H1 (cell line): Measurements from ENCODE around the gene SHISA6. TPM values are rescaled to one million over a fixed set of nuclear protein-coding genes. Genes with fewer than 3 reads are reported as not detected.

Experiments
- CTCF ChIA-PET: fragments of 300-600 bp; sonication (Branson Sonifier 250); formaldehyde crosslinking; loops from one replicate; lab custom pipeline; 2021; ENCODE audit not compliant: partially characterized antibody; lab: Charles Lee
- POLR2A ChIA-PET: fragments of 300-600 bp; sonication (Branson Sonifier 250); formaldehyde crosslinking; loops from one replicate; lab custom pipeline; 2021; ENCODE audit warnings: inconsistent platforms; ENCODE audit not compliant: partially characterized antibody; lab: Charles Lee
- DNase-seq, 2 experiments: peaks; one replicate each; pipeline versions ENCODE4 v3.0.0 to v3.0.0-alpha.2; 2010 to 2022; ENCODE audit warnings: low spot score in 2 of 2, low read depth in 1 of 2, mixed read lengths in 1 of 2
- FAIRE-seq: peaks from 2 replicates; lab custom pipeline; 2011; peaks lifted over from hg19 to GRCh38; lab: Jason Lieb, UNC
- H2AFZ ChIP-seq: 2 replicates; pipeline ENCODE4 v1.8.1; 2012; ENCODE audit warnings: low read length, inconsistent platforms
- H2AK5ac ChIP-seq: 2 replicates; pipeline ENCODE4 v1.6.1; 2013; ENCODE audit warnings: low read depth, low read length
- H2BK120ac ChIP-seq: replicated peaks from 2 replicates; pipeline ENCODE3; 2013; ENCODE audit warnings: low read depth, low read length, inconsistent platforms
- H2BK12ac ChIP-seq: 2 replicates; pipeline ENCODE4 v1.6.1; 2013; ENCODE audit warnings: low read depth, low read length
- H2BK15ac ChIP-seq: 2 replicates; pipeline ENCODE4 v1.6.1; 2013; ENCODE audit warnings: low read length
- H2BK20ac ChIP-seq: 2 replicates; pipeline ENCODE4 v1.6.1; 2013; ENCODE audit warnings: low read length
- H2BK5ac ChIP-seq: 2 replicates; pipeline ENCODE4 v1.6.1; 2013; ENCODE audit warnings: low read depth, low read length
- H3K14ac ChIP-seq: 2 replicates; pipeline ENCODE4 v1.6.1; 2013; ENCODE audit warnings: inconsistent platforms; ENCODE audit not compliant: insufficient read length
- H3K18ac ChIP-seq: 2 replicates; pipeline ENCODE4 v1.6.1; 2013; ENCODE audit warnings: low read length; ENCODE audit errors: extremely low read depth
- H3K23ac ChIP-seq: 2 replicates; pipeline ENCODE4 v1.6.1; 2013; ENCODE audit warnings: inconsistent platforms; ENCODE audit not compliant: insufficient read length
- H3K23me2 ChIP-seq: 2 replicates; pipeline ENCODE4 v1.6.1; 2013; ENCODE audit warnings: low read depth, low read length
- H3K27ac ChIP-seq: 2 replicates; pipeline ENCODE4 v1.6.1; 2011; ENCODE audit warnings: low read depth, low read length, inconsistent platforms
- H3K27me3 ChIP-seq, 4 experiments: replicated peaks in 1 of 4; 1 replicate in 1 of 4; 2 replicates in 3 of 4; pipeline versions ENCODE4 v1.6.1 to v1.8.1; 2011 to 2013; ENCODE audit warnings: low read length in 3 of 4, mild to moderate bottlenecking in 3 of 4, inconsistent platforms in 2 of 4, mixed read lengths in 2 of 4, moderate library complexity in 1 of 4; ENCODE audit not compliant: control insufficient read depth in 3 of 4, insufficient read depth in 3 of 4; ENCODE audit errors: extremely low read depth in 1 of 4
- H3K36me3 ChIP-seq, 4 experiments: 2 replicates each; pipeline versions ENCODE4 v1.6.1 to v1.8.1; 2011 to 2013; ENCODE audit warnings: mild to moderate bottlenecking in 4 of 4, low read length in 3 of 4, moderate library complexity in 2 of 4, control low read depth in 1 of 4, inconsistent platforms in 1 of 4; ENCODE audit not compliant: insufficient read depth in 4 of 4, control insufficient read depth in 2 of 4
- H3K4ac ChIP-seq: replicated peaks from 2 replicates; pipeline ENCODE3; 2013; ENCODE audit warnings: low read length, low read depth, mixed read lengths, inconsistent platforms; ENCODE audit not compliant: insufficient read length
- H3K4me1 ChIP-seq, 4 experiments: replicated peaks in 1 of 4; 1 replicate in 1 of 4; 2 replicates in 3 of 4; pipeline versions ENCODE4 v1.6.1 to v1.8.1; 2011 to 2013; ENCODE audit warnings: low read length in 3 of 4, inconsistent platforms in 2 of 4, mixed read lengths in 1 of 4; ENCODE audit not compliant: insufficient read depth in 4 of 4, control insufficient read depth in 3 of 4
- H3K4me2 ChIP-seq, 2 experiments: 2 replicates each; pipeline versions ENCODE4 v1.6.1 to v1.8.1; 2011 to 2013; ENCODE audit warnings: low read depth in 2 of 2, low read length in 2 of 2, control low read depth in 1 of 2, inconsistent platforms in 1 of 2, mild to moderate bottlenecking in 1 of 2; ENCODE audit not compliant: insufficient read depth in 1 of 2
- H3K4me3 ChIP-seq, 4 experiments: fragments of 200-600, 300-600 bp in 1 of 4; sonication (generic), shearing (Covaris generic), sonication (Bioruptor Twin) in 1 of 4; 2 replicates each; pipeline versions ENCODE4 v1.5.1 to v1.8.1; 2011 to 2016; ENCODE audit warnings: low read length in 4 of 4, low read depth in 3 of 4, control low read depth in 2 of 4, inconsistent platforms in 2 of 4, mild to moderate bottlenecking in 2 of 4, mixed read lengths in 1 of 4, moderate library complexity in 1 of 4; ENCODE audit not compliant: insufficient read depth in 2 of 4; ENCODE audit errors: extremely low read depth in 1 of 4
- H3K56ac ChIP-seq: replicated peaks from 2 replicates; pipeline ENCODE3; 2013; ENCODE audit warnings: low read depth, mild to moderate bottlenecking, mixed read lengths, low read length, inconsistent platforms; ENCODE audit not compliant: insufficient read length
- H3K79me1 ChIP-seq: 2 replicates; pipeline ENCODE4 v1.6.1; 2013; ENCODE audit warnings: low read depth, low read length, control low read depth
- H3K79me2 ChIP-seq, 2 experiments: 2 replicates each; pipeline versions ENCODE4 v1.6.1 to v1.8.1; 2012 to 2013; ENCODE audit warnings: low read length in 2 of 2, mild to moderate bottlenecking in 2 of 2, inconsistent platforms in 1 of 2; ENCODE audit not compliant: insufficient read depth in 2 of 2, control insufficient read depth in 1 of 2
- H3K9ac ChIP-seq, 4 experiments: replicated peaks in 1 of 4; 1 replicate in 1 of 4; 2 replicates in 3 of 4; pipeline versions ENCODE4 v1.6.1 to v1.8.1; 2011 to 2013; ENCODE audit warnings: low read depth in 3 of 4, low read length in 3 of 4, control low read depth in 2 of 4, mild to moderate bottlenecking in 2 of 4, moderate library complexity in 2 of 4, inconsistent platforms in 1 of 4; ENCODE audit errors: extremely low read depth in 1 of 4
- H3K9me3 ChIP-seq, 2 experiments: 2 replicates each; pipeline versions ENCODE4 v1.6.1 to v1.8.1; 2012 to 2013; ENCODE audit warnings: mild to moderate bottlenecking in 2 of 2, moderate library complexity in 2 of 2, control low read depth in 1 of 2, inconsistent platforms in 1 of 2, low read depth in 1 of 2, low read length in 1 of 2, mixed read lengths in 1 of 2; ENCODE audit not compliant: insufficient read depth in 2 of 2
- H4K20me1 ChIP-seq, 2 experiments: replicated peaks in 1 of 2; 2 replicates each; pipeline versions ENCODE3 to v1.8.1; 2011 to 2013; ENCODE audit warnings: inconsistent platforms in 2 of 2, low read length in 2 of 2, mild to moderate bottlenecking in 1 of 2; ENCODE audit not compliant: insufficient read depth in 2 of 2, control insufficient read depth in 1 of 2
- H4K5ac ChIP-seq: 2 replicates; pipeline ENCODE4 v1.6.1; 2013; ENCODE audit warnings: low read length, low read depth, mixed read lengths, inconsistent platforms; ENCODE audit not compliant: insufficient read length
- H4K8ac ChIP-seq: 2 replicates; pipeline ENCODE4 v1.8.0; 2013; ENCODE audit warnings: mild to moderate bottlenecking, moderate library complexity, low read length, inconsistent platforms; ENCODE audit not compliant: insufficient read depth; ENCODE audit errors: extremely low read depth
- H4K91ac ChIP-seq: replicated peaks from 2 replicates; pipeline ENCODE3; 2013; ENCODE audit warnings: low read length, mixed read lengths, inconsistent platforms; ENCODE audit not compliant: insufficient read length
- WGBS, 2 experiments: shearing (Covaris generic) in 1 of 2; methylation state at CpG; one replicate each; pipeline versions ENCODE4 v1.1.6 to v1.1.7; 2013 to 2015; ENCODE audit warnings: low lambda C conversion rate in 2 of 2, mixed read lengths in 2 of 2, inconsistent platforms in 1 of 2, low coverage in 1 of 2, missing lambda C conversion rate in 1 of 2; ENCODE audit not compliant: insufficient replicate concordance in 2 of 2, insufficient coverage in 1 of 2, insufficient read length in 1 of 2; ENCODE audit errors: extremely low coverage in 1 of 2, missing lambda C conversion rate in 1 of 2; 5-methylcytosine and 5-hydroxymethylcytosine counted together
- polyA plus RNA-seq, 7 experiments: library from polyadenylated mRNA; depleted of rRNA in 3 of 7; stranded (reverse) in 5 of 7; unstranded in 2 of 7; fragments of >200 nt in 5 of 7; fragments of 200-250 nt in 2 of 7; gene quantifications; 1 replicate in 5 of 7; 2 replicates in 1 of 7; 4 replicates in 1 of 7; pipeline versions ENCODE4 v1.2.1 to v1.2.3, GENCODE V29; 2011 to 2013; ENCODE audit warnings: missing spikeins in 2 of 7, mixed read lengths in 2 of 7
- total RNA-seq: library from RNA; stranded (reverse); fragmentation: NEBNext Ultra II Directional; extraction: Animal tissue kit (Norgen Biotek cat#: 25700); gene quantifications from 2 replicates; pipeline ENCODE4 v1.2.1, GENCODE V29; 2021

Gene SHISA6
- total and polyA plus RNA-seq, 2 of the 8 experiments (the other 6 are each of a cell fraction or from before 2014, with no cell fraction given) = 2.9 to 4.8 TPM

GRCh38 chr17:11548398-11548797 lies 307.4 kb downstream of the SHISA6 start:
- Histone ChIP-seq H4K8ac (no peak overlapping the region), H2BK120ac (no peak overlapping the region), H3K9ac (no peak overlapping the region), H3K14ac (no peak overlapping the region), H3K23ac (no peak overlapping the region), H2BK20ac (no peak overlapping the region), H2BK5ac (no peak overlapping the region), H3K27me3 (no peaks in the 10 kb centered on the region), H3K79me2 (no peaks in the 10 kb centered on the region), H4K20me1 (no peaks in the 10 kb centered on the region), H3K4me3 (no peak overlapping the region), H3K79me1 (no peaks in the 10 kb centered on the region), H3K36me3 (no peaks in the 10 kb centered on the region), H4K91ac (no peak overlapping the region), H3K23me2 (no peaks in the 10 kb centered on the region; the same call in 1 of the 2 replicates), H3K18ac (no peak overlapping the region), H3K9me3 (no peaks in the 10 kb centered on the region), H4K5ac (no peak overlapping the region), H3K56ac (no peak overlapping the region), H2AFZ (no peak overlapping the region), H2AK5ac (no peak overlapping the region), H3K4ac (no peak overlapping the region), H3K4me1 (no peaks in the 10 kb centered on the region), H2BK12ac (no peak overlapping the region), H2BK15ac (no peak overlapping the region), H3K27ac (no peak overlapping the region), H3K4me2 (no peak overlapping the region)
- FAIRE-seq (no peak), DNase-seq (no peak)
- CTCF ChIA-PET = interaction anchor here (1.0 kb wide), 1 partner anchor 12 kb away, joined by 3 read pairs; no protein-coding TSS in a partner anchor
- POLR2A ChIA-PET = no interaction called here
- WGBS, 2 experiments = 89% methylated on average over 2 of the region's 2 CpGs; no CpG with 5 or more reads in 1 of the 2 experiments
